Astrocyte (in vitro differentiated cells and primary cell): ENCODE measurements around the gene MCM3AP. TPM values are rescaled to one million over a fixed set of nuclear protein-coding genes. Genes with fewer than 3 reads are reported as not detected.

ENCODE experiments used
- DNase-seq: peaks from one replicate; pipeline ENCODE4 v3.0.0-alpha.2; 2010; ENCODE audit warnings: low read depth
- FAIRE-seq: peaks from 2 replicates; lab custom pipeline; 2011; peaks lifted over from hg19 to GRCh38; lab: Jason Lieb, UNC
- H2AFZ ChIP-seq: 2 replicates; pipeline ENCODE4 v1.6.0; 2012; ENCODE audit warnings: low read depth, low read length, inconsistent platforms
- H3K27ac ChIP-seq: 2 replicates; pipeline ENCODE4 v1.5.1; 2011; ENCODE audit warnings: low read depth, low read length, inconsistent platforms
- H3K27me3 ChIP-seq: 2 replicates; pipeline ENCODE4 v1.6.0; 2011; ENCODE audit warnings: low read length, inconsistent platforms; ENCODE audit not compliant: insufficient read depth
- H3K36me3 ChIP-seq: 2 replicates; pipeline ENCODE4 v1.5.1; 2011; ENCODE audit warnings: low read length, inconsistent platforms; ENCODE audit not compliant: insufficient read depth
- H3K4me1 ChIP-seq: 2 replicates; pipeline ENCODE4 v1.5.1; 2011; ENCODE audit warnings: low read length, inconsistent platforms; ENCODE audit not compliant: insufficient read depth
- H3K4me2 ChIP-seq: 2 replicates; pipeline ENCODE4 v1.6.0; 2012; ENCODE audit warnings: low read length, inconsistent platforms
- H3K4me3 ChIP-seq: 2 replicates; pipeline ENCODE4 v1.5.1; 2011; ENCODE audit warnings: low read depth, mild to moderate bottlenecking, low read length, inconsistent platforms; ENCODE audit not compliant: insufficient read depth
- H3K79me2 ChIP-seq: 2 replicates; pipeline ENCODE4 v1.6.0; 2012; ENCODE audit warnings: mild to moderate bottlenecking, low read length, inconsistent platforms; ENCODE audit not compliant: insufficient read depth
- H3K9ac ChIP-seq: 2 replicates; pipeline ENCODE4 v1.6.0; 2012; ENCODE audit warnings: mild to moderate bottlenecking, low read length, inconsistent platforms
- H3K9me3 ChIP-seq: 2 replicates; pipeline ENCODE4 v1.5.1; 2012; ENCODE audit warnings: low read depth, mild to moderate bottlenecking, low read length, inconsistent platforms; ENCODE audit not compliant: insufficient read depth
- H4K20me1 ChIP-seq: 2 replicates; pipeline ENCODE4 v1.6.0; 2012; ENCODE audit warnings: low read length, inconsistent platforms; ENCODE audit not compliant: insufficient read depth
- H3K27ac Mint-ChIP-seq: one replicate; pipeline ENCODE4 v1.8.0; 2021; ENCODE audit warnings: mild to moderate bottlenecking, mixed read lengths; ENCODE audit not compliant: unreplicated experiment
- H3K27me3 Mint-ChIP-seq: one replicate; pipeline ENCODE4 v1.8.0; 2021; ENCODE audit warnings: low read depth, mixed read lengths; ENCODE audit not compliant: unreplicated experiment
- H3K36me3 Mint-ChIP-seq: one replicate; pipeline ENCODE4 v1.8.0; 2021; ENCODE audit warnings: low read depth, mixed read lengths; ENCODE audit not compliant: unreplicated experiment
- H3K4me1 Mint-ChIP-seq: one replicate; pipeline ENCODE4 v1.8.0; 2021; ENCODE audit warnings: low read depth, mixed read lengths; ENCODE audit not compliant: unreplicated experiment
- H3K4me3 Mint-ChIP-seq: one replicate; pipeline ENCODE4 v1.8.0; 2021; ENCODE audit warnings: mild to moderate bottlenecking, moderate library complexity, mixed read lengths; ENCODE audit not compliant: unreplicated experiment
- H3K9me3 Mint-ChIP-seq: one replicate; pipeline ENCODE4 v1.8.0; 2021; ENCODE audit warnings: mild to moderate bottlenecking, mixed read lengths; ENCODE audit not compliant: unreplicated experiment
- CTCF ChIP-seq: IDR thresholded peaks from 2 replicates; pipeline ENCODE4 v1.5.1; 2011; ENCODE audit warnings: low read depth, mild to moderate bottlenecking, inconsistent platforms, low read length, moderate library complexity; ENCODE audit not compliant: insufficient read depth
- EZH2 ChIP-seq: IDR thresholded peaks from 2 replicates; pipeline ENCODE4 v1.6.1; 2012; ENCODE audit warnings: mild to moderate bottlenecking, low read length, inconsistent platforms; ENCODE audit not compliant: insufficient read depth
- total RNA-seq: library from RNA; stranded (reverse); gene quantifications from 2 replicates; pipeline ENCODE4 v1.2.1, GENCODE V29; 2021

MCM3AP gene
- total RNA-seq, 1 donor from 2014 or later = 84.2 TPM

DNA sequence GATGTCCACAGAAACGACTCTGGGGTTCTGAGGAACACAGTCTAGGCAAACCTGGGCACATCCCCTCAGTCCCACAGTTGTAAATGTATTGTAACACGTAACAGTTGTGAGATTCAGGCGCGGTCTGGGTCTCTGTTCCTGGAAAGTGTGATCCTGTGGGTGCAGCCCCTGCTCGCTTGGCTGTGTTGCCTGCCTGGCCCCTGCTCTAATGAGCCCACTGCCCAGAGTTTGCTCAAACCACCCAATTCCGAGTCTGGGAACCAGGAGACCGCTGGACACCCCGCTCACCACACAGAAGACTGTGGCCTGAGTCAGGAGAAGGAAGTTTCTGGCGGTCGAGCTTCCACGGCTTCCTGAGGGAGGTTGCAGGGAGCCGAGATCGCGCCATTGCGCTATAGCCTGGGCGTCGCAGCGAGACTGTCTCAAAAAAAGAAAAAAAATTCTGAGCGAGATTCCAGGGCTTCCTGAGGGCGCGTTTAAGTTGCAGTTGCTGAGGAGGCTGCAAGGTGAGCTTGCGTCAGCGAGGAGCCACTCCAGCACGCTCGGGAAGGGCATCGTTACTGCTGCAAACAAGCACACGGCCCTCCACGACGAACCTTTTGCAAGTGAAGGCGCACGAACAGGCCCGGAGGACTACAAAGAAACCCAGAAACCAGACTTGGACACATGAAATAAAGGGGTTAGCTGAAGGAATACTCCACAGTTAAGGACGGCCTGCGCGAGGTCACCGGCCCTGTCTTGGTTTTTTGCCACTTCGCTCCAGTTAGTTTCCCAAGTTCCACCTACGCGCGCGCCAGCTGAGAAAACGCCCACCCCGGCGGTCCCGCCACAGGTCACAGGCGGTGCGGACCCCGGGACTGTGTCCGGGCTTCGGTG, 37.2 kb upstream of the MCM3AP start:
- peak overlapping the region; percentile 62 for H3K27ac Mint-ChIP-seq
- peak overlapping the region; percentile 84 for H2AFZ ChIP-seq
- H3K27me3 Mint-ChIP-seq = no peaks in the 10 kb centered on the region
- H3K9me3 Mint-ChIP-seq = no peaks in the 10 kb centered on the region
- H3K27ac ChIP-seq = peak overlapping the region; percentile 88
- H3K4me3 ChIP-seq = peak overlapping the region; percentile 82
- peak overlapping the region; percentile 97 for H3K4me2 ChIP-seq
- TF ChIP-seq CTCF (no peak), EZH2 (no peak)
- peak overlapping the region; percentile 90 for H3K9ac ChIP-seq
- DNase-seq (peak; percentile 47), FAIRE-seq (no peak)
- H3K79me2 ChIP-seq = peaks cover 69% of the 10 kb centered on the region
- peaks cover 6% of the 10 kb centered on the region for H4K20me1 ChIP-seq
- H3K4me3 Mint-ChIP-seq = peak overlapping the region; percentile 91
- peaks cover 11% of the 10 kb centered on the region for H3K4me1 Mint-ChIP-seq
- peaks cover 2% of the 10 kb centered on the region for H3K36me3 Mint-ChIP-seq
- H3K9me3 ChIP-seq = no peaks in the 10 kb centered on the region
- no peaks in the 10 kb centered on the region for H3K27me3 ChIP-seq
- H3K4me1 ChIP-seq = peaks cover 16% of the 10 kb centered on the region
- no peaks in the 10 kb centered on the region for H3K36me3 ChIP-seq

GRCh38 chr21:46320331-46320801, 35.0 kb upstream of the MCM3AP start:
- no peaks in the 10 kb centered on the region for H3K36me3 ChIP-seq
- peaks cover 49% of the 10 kb centered on the region for H3K79me2 ChIP-seq
- H3K27me3 ChIP-seq = no peaks in the 10 kb centered on the region
- no peak overlapping the region for H3K27ac Mint-ChIP-seq
- no peak overlapping the region for H3K4me3 Mint-ChIP-seq
- H3K36me3 Mint-ChIP-seq = no peaks in the 10 kb centered on the region
- no peak overlapping the region for H3K4me3 ChIP-seq
- no peaks in the 10 kb centered on the region for H3K9me3 Mint-ChIP-seq
- no peaks in the 10 kb centered on the region for H3K27me3 Mint-ChIP-seq
- H3K4me2 ChIP-seq = peak overlapping the region; percentile 35
- peaks cover 5% of the 10 kb centered on the region for H4K20me1 ChIP-seq
- H3K27ac ChIP-seq = no peak overlapping the region
- no peaks in the 10 kb centered on the region for H3K9me3 ChIP-seq
- no peak for TF ChIP-seq CTCF
- TF ChIP-seq EZH2 = no peak
- no peak for DNase-seq
- no peak overlapping the region for H3K9ac ChIP-seq
- no peak for FAIRE-seq
- H2AFZ ChIP-seq = no peak overlapping the region
- H3K4me1 ChIP-seq = peaks cover 11% of the 10 kb centered on the region
- peaks cover 7% of the 10 kb centered on the region for H3K4me1 Mint-ChIP-seq

- H2AFZ ChIP-seq = no peak overlapping the region
- Mint-ChIP-seq H3K27ac (no peak overlapping the region), H3K9me3 (no peaks in the 10 kb centered on the region), H3K36me3 (no peaks in the 10 kb centered on the region), H3K4me1 (peaks cover 7% of the 10 kb centered on the region), H3K27me3 (no peaks in the 10 kb centered on the region), H3K4me3 (no peak overlapping the region)
- H3K27me3 ChIP-seq = no peaks in the 10 kb centered on the region
- peaks cover 10% of the 10 kb centered on the region for H3K4me1 ChIP-seq
- no peak for FAIRE-seq
- peaks cover 42% of the 10 kb centered on the region for H3K79me2 ChIP-seq
- peaks cover 5% of the 10 kb centered on the region for H4K20me1 ChIP-seq
- no peak overlapping the region for H3K27ac ChIP-seq
- no peak overlapping the region for H3K4me3 ChIP-seq
- no peaks in the 10 kb centered on the region for H3K36me3 ChIP-seq
- H3K9me3 ChIP-seq = no peaks in the 10 kb centered on the region
- TF ChIP-seq EZH2 = no peak
- no peak for TF ChIP-seq CTCF
- DNase-seq = no peak
- H3K4me2 ChIP-seq = no peak overlapping the region
- no peak overlapping the region for H3K9ac ChIP-seq
These were observed 33.8 kb upstream of the MCM3AP start for GRCh38 chr21:46319186-46319585.
